ENCODE data around the gene CALM3. TPM values are rescaled to one million over a fixed set of nuclear protein-coding genes. Genes with fewer than 3 reads are reported as not detected.

The CALM3 gene
- polyA plus RNA-seq, 1 of the 3 experiments (the other 2 are of a cell fraction) = 495 TPM

DNA sequence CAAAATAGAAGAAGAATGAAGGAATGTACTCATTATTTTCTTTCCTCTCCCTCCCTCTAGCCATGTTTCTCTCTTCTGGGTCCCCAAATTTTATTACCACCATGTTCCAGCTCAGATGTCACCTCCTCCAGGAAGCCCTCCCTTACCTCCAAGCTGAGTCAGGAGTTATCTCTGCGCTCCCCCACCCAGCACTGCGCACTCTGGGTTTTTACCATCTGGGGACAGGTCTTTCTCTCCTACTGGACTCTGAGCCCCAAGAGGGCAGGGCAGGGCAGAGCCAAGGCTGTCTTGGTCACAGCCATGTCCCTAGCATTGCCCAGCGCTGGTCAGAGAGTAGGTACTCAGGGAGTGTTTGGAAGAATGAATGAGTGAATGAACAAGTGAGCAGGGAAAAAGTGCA is 32.0 kb downstream of the CALM3 start:
- POLR2A ChIA-PET = interaction anchor here (0.7 to 9.6 kb wide), 4 partner anchors 8 to 28 kb away, joined by 3 to 100 read pairs (median 18); partner anchors contain the start of genes DACT3 and PTGIR
- Histone ChIP-seq H2AFZ (ENCODE audit: low read depth) (no peak overlapping the region), H3F3A (replicated peaks; ENCODE audit: insufficient read depth) (no peaks in the 10 kb centered on the region), H3K4me2 (no peak overlapping the region), H3K27ac (ENCODE audit: low read depth in 2 of 2, low read length in 1 of 2) (peak overlapping the region in 1 of 2 experiments; percentile 87; a peak in 2 of 4 replicates), H3K9ac (no peak overlapping the region), H3K9me3 (no peaks in the 10 kb centered on the region), H3K36me3 (replicated peaks in 1 of 2; ENCODE audit: control insufficient read depth in 1 of 2, insufficient read depth in 2 of 2, low read length in 1 of 2) (no peaks in the 10 kb centered on the region), H3K4me3 (ENCODE audit: low read depth in 2 of 2, low read length in 1 of 2) (no peak overlapping the region; a peak in 1 of 4 replicates), H3K9me2 (no peaks in the 10 kb centered on the region), H3K79me2 (ENCODE audit: insufficient read depth) (no peaks in the 10 kb centered on the region), H4K20me1 (ENCODE audit: insufficient read depth) (no peaks in the 10 kb centered on the region), H3K27me3 (ENCODE audit: insufficient read depth) (no peaks in the 10 kb centered on the region), H3K4me1 (ENCODE audit: control insufficient read depth in 1 of 2, insufficient read depth in 2 of 2, low read depth in 1 of 2, low read length in 1 of 2) (peaks cover 16 to 59% of the 10 kb centered on the region in 2 experiments)
- 92% methylated on average over 3 of the region's 3 CpGs for WGBS (ENCODE audit: low lambda C conversion rate)
- DNase-seq = no peak
- no peak for TF ChIP-seq JUND (IDR thresholded peaks at IDR 0.05)
- CTCF ChIA-PET = interaction anchor here (1.0 to 8.3 kb wide), 2 partner anchors 29 to 237 kb away, joined by 3 to 106 read pairs; partner anchors contain the start of gene DACT3

DNA sequence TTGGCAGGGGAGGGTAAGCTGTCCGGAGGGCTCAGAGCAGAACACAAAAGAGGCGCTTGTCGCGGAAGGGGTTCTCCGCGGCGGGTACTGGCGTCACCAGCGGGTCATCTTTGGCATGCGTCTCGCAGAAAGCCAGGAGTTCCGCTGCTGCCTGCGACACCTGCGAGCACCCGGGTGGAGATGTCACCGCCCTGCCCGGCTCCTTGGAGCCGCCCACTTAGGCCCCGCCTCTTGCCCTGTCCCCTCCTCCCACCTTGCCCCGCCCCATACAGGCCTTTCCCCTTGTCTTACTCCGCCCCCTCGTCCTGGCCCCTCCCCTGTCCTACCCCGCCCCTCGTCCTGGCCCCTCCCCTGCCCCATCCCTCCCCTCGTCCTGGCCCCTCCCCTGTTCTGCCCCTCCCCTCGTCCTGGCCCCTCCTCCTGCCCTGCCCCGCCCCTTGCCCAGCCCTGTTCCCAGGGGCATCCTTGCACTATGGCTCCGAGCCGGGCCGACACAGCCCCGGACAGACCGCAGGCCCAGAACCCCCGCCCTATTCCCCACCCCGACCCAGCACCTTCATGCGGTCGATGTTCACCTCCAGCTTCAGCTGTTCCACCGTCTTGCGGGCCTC is 33.0 kb downstream of the CALM3 start:
- Histone ChIP-seq H3K4me2 (peak overlapping the region; percentile 74; the same call in 1 of the 2 replicates), H3K27me3 (ENCODE audit: insufficient read depth) (no peaks in the 10 kb centered on the region), H4K20me1 (ENCODE audit: insufficient read depth) (no peaks in the 10 kb centered on the region), H2AFZ (ENCODE audit: low read depth) (peak overlapping the region; percentile 68; the same call in 1 of the 2 replicates), H3K9ac (no peak overlapping the region), H3K79me2 (ENCODE audit: insufficient read depth) (no peaks in the 10 kb centered on the region), H3F3A (replicated peaks; ENCODE audit: insufficient read depth) (peaks cover 4% of the 10 kb centered on the region), H3K9me3 (no peaks in the 10 kb centered on the region), H3K9me2 (no peaks in the 10 kb centered on the region), H3K4me1 (ENCODE audit: control insufficient read depth in 1 of 2, insufficient read depth in 2 of 2, low read depth in 1 of 2, low read length in 1 of 2) (peaks cover 16 to 56% of the 10 kb centered on the region in 2 experiments), H3K4me3 (ENCODE audit: low read depth in 2 of 2, low read length in 1 of 2) (peak overlapping the region in 1 of 2 experiments; percentile 48; a peak in 2 of 4 replicates), H3K36me3 (replicated peaks in 1 of 2; ENCODE audit: control insufficient read depth in 1 of 2, insufficient read depth in 2 of 2, low read length in 1 of 2) (no peaks in the 10 kb centered on the region), H3K27ac (ENCODE audit: low read depth in 2 of 2, low read length in 1 of 2) (peak overlapping the region in 1 of 2 experiments; percentile 92; a peak in 2 of 4 replicates)
- POLR2A ChIA-PET = interaction anchor here (1.3 to 9.6 kb wide), 4 partner anchors 13 to 27 kb away, joined by 4 to 100 read pairs (median 18); partner anchors contain the start of gene DACT3
- CTCF ChIA-PET = interaction anchor here (0.5 to 8.3 kb wide), 3 partner anchors 9 to 28 kb away, joined by 3 to 106 read pairs (median 3); partner anchors contain the start of gene DACT3
- DNase-seq = peak; percentile 90
- TF ChIP-seq TEAD4 (IDR thresholded peaks at IDR 0.05; ENCODE audit: borderline replicate concordance, insufficient read depth) = no peak
- no peak for TF ChIP-seq JUND (IDR thresholded peaks at IDR 0.05)
- TF ChIP-seq SMC3 (IDR thresholded peaks at IDR 0.05; ENCODE audit: low read depth, low read length) = no peak
- TF ChIP-seq ELF1 (IDR thresholded peaks at IDR 0.05) = no peak
- TF ChIP-seq IRF3 (IDR thresholded peaks at IDR 0.05; ENCODE audit: low read depth, low read length) = no peak
- no peak for TF ChIP-seq CHD2 (IDR thresholded peaks at IDR 0.05; ENCODE audit: low read length, partially characterized antibody)
- no peak for TF ChIP-seq TAF1 (IDR thresholded peaks at IDR 0.05; ENCODE audit: borderline replicate concordance, low read depth, low read length)
- TF ChIP-seq, protein P1, sequence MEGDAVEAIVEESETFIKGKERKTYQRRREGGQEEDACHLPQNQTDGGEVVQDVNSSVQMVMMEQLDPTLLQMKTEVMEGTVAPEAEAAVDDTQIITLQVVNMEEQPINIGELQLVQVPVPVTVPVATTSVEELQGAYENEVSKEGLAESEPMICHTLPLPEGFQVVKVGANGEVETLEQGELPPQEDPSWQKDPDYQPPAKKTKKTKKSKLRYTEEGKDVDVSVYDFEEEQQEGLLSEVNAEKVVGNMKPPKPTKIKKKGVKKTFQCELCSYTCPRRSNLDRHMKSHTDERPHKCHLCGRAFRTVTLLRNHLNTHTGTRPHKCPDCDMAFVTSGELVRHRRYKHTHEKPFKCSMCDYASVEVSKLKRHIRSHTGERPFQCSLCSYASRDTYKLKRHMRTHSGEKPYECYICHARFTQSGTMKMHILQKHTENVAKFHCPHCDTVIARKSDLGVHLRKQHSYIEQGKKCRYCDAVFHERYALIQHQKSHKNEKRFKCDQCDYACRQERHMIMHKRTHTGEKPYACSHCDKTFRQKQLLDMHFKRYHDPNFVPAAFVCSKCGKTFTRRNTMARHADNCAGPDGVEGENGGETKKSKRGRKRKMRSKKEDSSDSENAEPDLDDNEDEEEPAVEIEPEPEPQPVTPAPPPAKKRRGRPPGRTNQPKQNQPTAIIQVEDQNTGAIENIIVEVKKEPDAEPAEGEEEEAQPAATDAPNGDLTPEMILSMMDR (IDR thresholded peaks at IDR 0.05) = no peak
- TF ChIP-seq TCF12 (IDR thresholded peaks at IDR 0.05) = no peak
- TF ChIP-seq RAD21 (IDR thresholded peaks at IDR 0.05; ENCODE audit: low read length) = no peak
- TF ChIP-seq GABPA (IDR thresholded peaks at IDR 0.05; ENCODE audit: low read depth) = no peak
- 9% methylated on average over 24 of the region's 38 CpGs for WGBS (ENCODE audit: low lambda C conversion rate)
